Upper lobe of right lung (tissue), 1 donor: ENCODE data around the gene IL20. TPM values are rescaled to one million over a fixed set of nuclear protein-coding genes. Genes with fewer than 3 reads are reported as not detected.

Source experiments
- ATAC-seq: fragments of 200-7000 bp; cut with Tn5 transposase; one replicate; pipeline ENCODE4 v1.9.1; 2020; ENCODE audit warnings: mild to moderate bottlenecking, moderate library complexity
- DNase-seq: peaks from one replicate; pipeline ENCODE4 v3.0.0-alpha.2; 2020
- H3K27ac ChIP-seq: fragments of 200-600 bp; one replicate; pipeline ENCODE4 v1.8.0; 2022
- H3K27me3 ChIP-seq: fragments of 200-600 bp; one replicate; pipeline ENCODE4 v1.8.0; 2022; ENCODE audit warnings: mild to moderate bottlenecking
- H3K36me3 ChIP-seq: fragments of 200-600 bp; one replicate; pipeline ENCODE4 v1.8.0; 2022
- H3K4me1 ChIP-seq: fragments of 200-600 bp; one replicate; pipeline ENCODE4 v1.8.0; 2022
- H3K4me3 ChIP-seq: fragments of 200-600 bp; one replicate; pipeline ENCODE4 v1.8.0; 2022; ENCODE audit warnings: mild to moderate bottlenecking
- H3K9me3 ChIP-seq: fragments of 200-600 bp; one replicate; pipeline ENCODE4 v1.8.0; 2022
- CTCF ChIP-seq: fragments of 200-600 bp; IDR thresholded peaks from one replicate; pipeline ENCODE4 v1.8.0; 2022; ENCODE audit warnings: antibody characterized with exemption
- intact Hi-C: fragments of 100-400 bp; cut with DNase I; formaldehyde crosslinking; loops from one replicate; pipeline ENCODE4 v1.11.0; 2022
- total RNA-seq: library from RNA; stranded (reverse); fragmentation: NEBNext Ultra II Directional; extraction: Animal tissue kit (Norgen Biotek cat#: 25700); gene quantifications from one replicate; pipeline ENCODE4 v1.2.1, GENCODE V29; 2021
- donor health status: DM: no; HTN: yes; CAD: no; lungs with severe emphysema.

IL20 gene
- total RNA-seq, 1 donor from 2014 or later, result not detected

- intact Hi-C loops, result no loop called here
- no peak for TF ChIP-seq CTCF
- Histone ChIP-seq H3K27ac (no peak overlapping the region), H3K4me3 (no peak overlapping the region), H3K36me3 (no peaks in the 10 kb centered on the region), H3K27me3 (no peaks in the 10 kb centered on the region), H3K4me1 (peaks cover 8% of the 10 kb centered on the region), H3K9me3 (no peaks in the 10 kb centered on the region)
- ATAC-seq (no peak), DNase-seq (no peak)
Observed at GRCh38 chr1:206868264-206868663, 2.8 kb downstream of the IL20 start.

GRCh38 chr1:206872139-206872538, 6.7 kb downstream of the IL20 start:
- H3K27ac ChIP-seq, result no peak overlapping the region
- no peak overlapping the region for H3K4me3 ChIP-seq
- DNase-seq (no peak), ATAC-seq (no peak)
- H3K27me3 ChIP-seq, result no peaks in the 10 kb centered on the region
- no peak for TF ChIP-seq CTCF
- intact Hi-C loops, result no loop called here
- no peaks in the 10 kb centered on the region for H3K9me3 ChIP-seq
- H3K36me3 ChIP-seq, result no peaks in the 10 kb centered on the region
- no peaks in the 10 kb centered on the region for H3K4me1 ChIP-seq

- Histone ChIP-seq H3K4me3 (no peak overlapping the region), H3K27me3 (no peaks in the 10 kb centered on the region), H3K9me3 (peaks cover 9% of the 10 kb centered on the region), H3K36me3 (no peaks in the 10 kb centered on the region), H3K4me1 (no peaks in the 10 kb centered on the region), H3K27ac (no peak overlapping the region)
- DNase-seq (no peak), ATAC-seq (peak; percentile 83)
- no peak for TF ChIP-seq CTCF
- intact Hi-C loops, result no loop called here
Observed at GRCh38 chr1:206873603-206874188, 8.3 kb downstream of the IL20 start.

- Histone ChIP-seq H3K4me1 (no peaks in the 10 kb centered on the region), H3K27me3 (no peaks in the 10 kb centered on the region), H3K36me3 (no peaks in the 10 kb centered on the region), H3K27ac (no peak overlapping the region), H3K4me3 (no peak overlapping the region), H3K9me3 (peaks cover 9% of the 10 kb centered on the region)
- DNase-seq (no peak), ATAC-seq (no peak)
- no peak for TF ChIP-seq CTCF
- intact Hi-C loops, result no loop called here
Observed at GRCh38 chr1:206875752-206876377, 10.4 kb downstream of the IL20 start.

- ATAC-seq (no peak), DNase-seq (no peak)
- no peaks in the 10 kb centered on the region for H3K27me3 ChIP-seq
- H3K9me3 ChIP-seq, result peaks cover 9% of the 10 kb centered on the region
- H3K36me3 ChIP-seq, result no peaks in the 10 kb centered on the region
- intact Hi-C loops, result no loop called here
- no peak for TF ChIP-seq CTCF
- no peaks in the 10 kb centered on the region for H3K4me1 ChIP-seq
- H3K4me3 ChIP-seq, result no peak overlapping the region
- no peak overlapping the region for H3K27ac ChIP-seq
Observed at GRCh38 chr1:206878456-206878855, 13.0 kb downstream of the IL20 start.
